GM12878 (cell line): ENCODE data around the gene C2orf92. TPM values are rescaled to one million over a fixed set of nuclear protein-coding genes. Genes with fewer than 3 reads are reported as not detected.
"Not testable (repeated sequence)": the region's sequence is repeated elsewhere in the genome, so short reads cannot be mapped to it uniquely, and the experiment has no call there.

ENCODE experiments used
- ATAC-seq: fragments of 200-7000 bp; cut with Tn5 transposase; 3 replicates; pipeline ENCODE4 v1.9.1; 2020; ENCODE audit warnings: mild to moderate bottlenecking, moderate library complexity
- BruUV-seq: library from RNA; stranded (reverse); fragments of 400-500 nt; replicated peaks from 2 replicates; lab custom pipeline; 2021; lab: Mats Ljungman, UMichigan
- CTCF ChIA-PET: fragments of 300-600 bp; sonication (Branson Sonifier 250); formaldehyde crosslinking; extraction: SDS; loops from one replicate; lab custom pipeline; 2021; ENCODE audit warnings: inconsistent platforms; lab: Yijun Ruan, JAX
- POLR2A ChIA-PET: fragments of 350-600 bp; formaldehyde crosslinking; extraction: SDS; loops from one replicate; lab custom pipeline; 2021; ENCODE audit warnings: inconsistent platforms; lab: Charles Lee
- RAD21 ChIA-PET: fragments of 300-600 bp; sonication (Branson Sonifier 250); formaldehyde crosslinking; loops from one replicate; lab custom pipeline; 2023; ENCODE audit warnings: antibody characterized with exemption; ENCODE audit not compliant: unreplicated experiment; lab: Charles Lee
- SMC1A ChIA-PET: fragments of 300-600 bp; sonication (Branson Sonifier 250); formaldehyde crosslinking; loops from one replicate; lab custom pipeline; 2023; ENCODE audit not compliant: unreplicated experiment, uncharacterized antibody; lab: Charles Lee
- DNase-seq: peaks from one replicate; pipeline ENCODE4 v3.0.0-alpha.2; 2011; ENCODE audit warnings: low read depth, low spot score
- FAIRE-seq: peaks from 3 replicates; lab custom pipeline; 2011; peaks lifted over from hg19 to GRCh38; lab: Jason Lieb, UNC
- H2AFZ ChIP-seq: 2 replicates; pipeline ENCODE4 v1.6.0; 2011; ENCODE audit warnings: low read depth, low read length, control low read depth; ENCODE audit not compliant: control insufficient read depth
- H3K27ac ChIP-seq: 2 replicates; pipeline ENCODE4 v1.5.1; 2011; ENCODE audit warnings: control low read depth; ENCODE audit not compliant: control insufficient read depth, insufficient read depth
- H3K27me3 ChIP-seq, 2 experiments: replicated peaks in 1 of 2; 2 replicates each; pipeline versions ENCODE4 v1.6.0 to v1.6.1; 2011; ENCODE audit warnings: low read length in 1 of 2; ENCODE audit not compliant: control insufficient read depth in 2 of 2, insufficient read depth in 2 of 2
- H3K36me3 ChIP-seq, 2 experiments: 2 replicates each; pipeline ENCODE4 v1.5.1; 2011; ENCODE audit warnings: low read length in 1 of 2; ENCODE audit not compliant: control insufficient read depth in 2 of 2, insufficient read depth in 2 of 2
- H3K4me1 ChIP-seq: 2 replicates; pipeline ENCODE4 v1.6.1; 2011; ENCODE audit warnings: mild to moderate bottlenecking, low read length, moderate library complexity, mixed read lengths; ENCODE audit not compliant: control insufficient read depth, insufficient read depth
- H3K4me2 ChIP-seq: 2 replicates; pipeline ENCODE4 v1.6.0; 2011; ENCODE audit warnings: control low read depth; ENCODE audit not compliant: control insufficient read depth, insufficient read depth
- H3K4me3 ChIP-seq: fragments of 200-600 bp; sonication (generic); 2 replicates; pipeline ENCODE4 v1.5.1; 2016
- H3K79me2 ChIP-seq: 2 replicates; pipeline ENCODE4 v1.6.0; 2011; ENCODE audit warnings: low read length; ENCODE audit not compliant: control insufficient read depth, insufficient read depth
- H3K9ac ChIP-seq: 2 replicates; pipeline ENCODE4 v1.8.0; 2011; ENCODE audit warnings: low read length, control low read depth, mixed read lengths; ENCODE audit not compliant: control insufficient read depth, insufficient read depth
- H3K9me3 ChIP-seq: replicated peaks from 3 replicates; pipeline ENCODE4 v1.5.1; 2011; ENCODE audit warnings: mild to moderate bottlenecking, low read length; ENCODE audit not compliant: control insufficient read depth, insufficient read depth
- H4K20me1 ChIP-seq: 2 replicates; pipeline ENCODE4 v1.6.0; 2011; ENCODE audit not compliant: control insufficient read depth, insufficient read depth
- BHLHE40 ChIP-seq, 2 experiments: fragments of 450-650 bp in 1 of 2; IDR thresholded peaks; 2 replicates each; pipeline ENCODE4 v1.6.1; 2011 to 2017; ENCODE audit warnings: low read depth in 2 of 2, borderline replicate concordance in 1 of 2, improper control_type of control experiment in 1 of 2, low read length in 1 of 2, mild to moderate bottlenecking in 1 of 2
- CBX3 ChIP-seq: fragments of 200-600 bp; sonication (generic); IDR thresholded peaks from 2 replicates; pipeline ENCODE4 v1.6.1; 2016; ENCODE audit warnings: low read depth, borderline replicate concordance
- CEBPB ChIP-seq, 2 experiments: fragments of 150-350 bp in 1 of 2; IDR thresholded peaks; 2 replicates each; pipeline ENCODE4 v1.6.1; 2012 to 2014; ENCODE audit warnings: low read depth in 2 of 2, low read length in 2 of 2, borderline replicate concordance in 1 of 2, inconsistent platforms in 1 of 2
- CREB1 ChIP-seq: IDR thresholded peaks from 2 replicates; pipeline ENCODE4 v1.6.1; 2012; ENCODE audit warnings: low read depth, mild to moderate bottlenecking, inconsistent platforms
- CREM ChIP-seq: IDR thresholded peaks from 2 replicates; pipeline ENCODE4 v1.6.1; 2014; ENCODE audit warnings: antibody characterized with exemption, low read depth
- FOXM1 ChIP-seq: IDR thresholded peaks from 2 replicates; pipeline ENCODE4 v1.6.1; 2012; ENCODE audit warnings: low read depth, mild to moderate bottlenecking, inconsistent platforms, low read length, moderate library complexity
- IKZF1 ChIP-seq: fragments of 450-650 bp; conservative IDR thresholded peaks from 2 replicates; pipeline ENCODE4 v1.6.1; 2017; ENCODE audit warnings: antibody characterized with exemption, mild to moderate bottlenecking
- IRF4 ChIP-seq: IDR thresholded peaks from 2 replicates; pipeline ENCODE4 v1.6.1; 2011; ENCODE audit warnings: low read depth, low read length
- JUNB ChIP-seq: IDR thresholded peaks from 2 replicates; pipeline ENCODE4 v1.6.1; 2016; ENCODE audit warnings: antibody characterized with exemption, mild to moderate bottlenecking
- JUND ChIP-seq: IDR thresholded peaks from 2 replicates; pipeline ENCODE4 v1.6.1; 2012; ENCODE audit warnings: low read depth, mild to moderate bottlenecking, low read length, improper control_type of control experiment, moderate library complexity
- MEF2A ChIP-seq: IDR thresholded peaks from 2 replicates; pipeline ENCODE4 v1.6.1; 2011; ENCODE audit warnings: low read depth, mild to moderate bottlenecking, low read length, moderate library complexity; ENCODE audit not compliant: insufficient read depth
- RAD51 ChIP-seq: fragments of 450-650 bp; IDR thresholded peaks from 2 replicates; pipeline ENCODE4 v1.6.1; 2016; ENCODE audit warnings: moderate library complexity, mild to moderate bottlenecking, inconsistent platforms
- RUNX3 ChIP-seq: IDR thresholded peaks from 2 replicates; pipeline ENCODE4 v1.6.1; 2012; ENCODE audit warnings: low read length, inconsistent platforms
- WGBS: methylation state at CpG from one replicate; pipeline ENCODE4 v1.1.6; 2016; ENCODE audit warnings: low lambda C conversion rate; ENCODE audit not compliant: insufficient replicate concordance, insufficient coverage; ENCODE audit errors: missing lambda C conversion rate; 5-methylcytosine and 5-hydroxymethylcytosine counted together
- in situ Hi-C: fragments of 300-500 bp; cut with MboI; formaldehyde crosslinking; loops from 9 replicates; pipeline ENCODE4 v1.14.3; 2018; ENCODE audit warnings: mixed read lengths
- intact Hi-C: fragments of 100-400 bp; cut with micrococcal nuclease; formaldehyde crosslinking; loops from one replicate; pipeline ENCODE4 v1.14.2; 2022; ENCODE audit not compliant: unreplicated experiment
- polyA plus RNA-seq, 11 experiments: library from polyadenylated mRNA; depleted of rRNA in 4 of 11; unstranded in 6 of 11; stranded (reverse) in 5 of 11; fragments of >200 nt; fragmentation: Nextera tagmentation in 4 of 11; fragmentation: Illumina TruSeq in 1 of 11; extraction: Ambion mirVana in 4 of 11; extraction: Trizol in 1 of 11; gene quantifications; 1 replicate in 1 of 11; 2 replicates in 10 of 11; pipeline versions ENCODE4 v1.2.1 to v1.2.3, GENCODE V29; 2011 to 2016; ENCODE audit warnings: inconsistent platforms in 2 of 11, missing spikeins in 2 of 11, low read depth in 1 of 11
- total RNA-seq, 4 experiments: library from RNA; depleted of rRNA in 3 of 4; stranded (reverse); fragments of >200 nt in 3 of 4; fragmentation: Illumina TruSeq in 1 of 4; extraction: Trizol in 1 of 4; gene quantifications; 2 replicates each; pipeline versions ENCODE4 v1.2.1 to v1.2.3, GENCODE V29; 2013 to 2021
- TF ChIP-seq, protein P1 (sequence below): IDR thresholded peaks from 2 replicates; pipeline ENCODE4 v1.6.1; 2012; ENCODE audit warnings: low read length, inconsistent platforms

C2orf92 gene
- total and polyA plus RNA-seq, 10 of the 15 experiments (the other 5 are each of a cell fraction or from before 2014, with no cell fraction given) = 0.40 to 10.1 (median 3.7) TPM

DNA sequence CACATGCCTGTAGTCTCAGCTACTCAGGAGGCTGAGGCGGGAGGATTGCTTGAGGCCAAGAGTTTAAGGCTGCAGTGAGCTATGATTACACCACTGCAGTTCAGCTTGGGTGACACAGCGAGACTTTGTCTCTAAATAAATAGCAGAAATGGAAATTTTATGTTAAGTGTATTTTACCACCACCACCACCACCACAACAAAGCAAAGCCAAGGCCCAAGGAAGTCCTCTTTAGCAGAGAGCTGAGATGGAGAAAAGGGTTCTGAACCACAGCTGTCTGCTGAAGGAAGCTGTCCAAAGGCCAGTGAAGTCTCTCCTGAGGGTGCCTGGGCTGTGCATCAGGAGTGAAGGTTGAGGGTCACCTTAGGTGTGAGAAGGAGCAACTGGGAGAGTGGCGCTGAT is 17.7 kb downstream of the C2orf92 start:
- H3K27me3 ChIP-seq, H3K4me3 ChIP-seq, H4K20me1 ChIP-seq, H3K4me2 ChIP-seq, H3K4me1 ChIP-seq, H3K9ac ChIP-seq, FAIRE-seq, H3K27ac ChIP-seq, H2AFZ ChIP-seq, H3K36me3 ChIP-seq, in situ Hi-C loops, BruUV-seq, DNase-seq, intact Hi-C loops, H3K9me3 ChIP-seq, H3K79me2 ChIP-seq: not testable (repeated sequence)
- SMC1A ChIA-PET = interaction anchor here (1.4 to 2.2 kb wide), 2 partner anchors 14 to 23 kb away, joined by 5 to 8 read pairs; partner anchors contain the start of gene ACTR1B
- WGBS = 61% methylated on average over 2 of the region's 3 CpGs
- POLR2A ChIA-PET = interaction anchor here (1.1 to 2.9 kb wide), 3 partner anchors 11 to 24 kb away, joined by 3 to 16 read pairs (median 12); partner anchors contain the start of gene ACTR1B
- peak; percentile 10; the same call in 1 of the 3 replicates for ATAC-seq
- RAD21 ChIA-PET = interaction anchor here (1.0 to 1.6 kb wide), 3 partner anchors 11 to 41 kb away, joined by 3 to 4 read pairs (median 3); partner anchors contain the start of gene COX5B
- peak; percentile 56 for TF ChIP-seq RUNX3
- CTCF ChIA-PET = interaction anchor here (1.9 to 2.9 kb wide), 3 partner anchors 11 to 22 kb away, joined by 5 to 18 read pairs (median 13); partner anchors contain the start of gene ACTR1B

DNA sequence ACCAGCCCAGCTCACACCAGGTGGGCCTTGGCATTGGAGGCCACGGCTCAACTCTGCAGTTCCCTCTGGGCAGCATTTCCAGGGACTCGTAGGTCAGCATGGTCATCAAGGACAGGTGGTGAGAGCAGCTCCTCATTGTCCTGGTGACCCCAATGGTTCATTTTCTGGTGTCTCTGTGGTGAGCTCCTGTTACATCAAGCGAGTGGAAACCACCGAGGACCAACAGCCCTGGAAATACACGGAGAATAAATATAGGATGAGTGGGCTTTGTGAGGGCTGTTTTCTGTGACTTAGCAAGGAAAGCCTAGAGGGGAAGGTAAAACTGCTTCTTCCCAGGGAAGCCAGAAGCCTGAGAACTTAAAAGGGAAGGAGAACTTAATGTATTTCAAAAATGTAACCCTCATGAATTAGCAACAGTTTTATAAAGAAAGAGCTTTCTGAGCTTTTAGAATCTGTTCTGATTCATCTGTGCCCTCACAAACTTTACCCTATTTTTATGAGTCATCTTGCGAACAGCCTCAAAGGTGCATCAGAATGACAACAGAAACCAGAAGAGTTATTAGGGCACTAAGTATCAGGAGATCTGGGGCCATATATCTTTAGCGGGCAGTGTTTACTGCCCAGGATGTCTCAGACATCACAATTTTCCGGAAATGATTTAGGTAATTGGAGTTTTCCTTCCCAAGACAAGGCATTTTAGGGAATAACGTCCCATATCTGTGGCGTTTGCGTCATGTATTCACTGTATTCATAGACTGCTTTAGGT is 18.7 kb downstream of the C2orf92 start:
- H3K27ac ChIP-seq = no peak overlapping the region
- no peaks in the 10 kb centered on the region for H3K9me3 ChIP-seq
- WGBS = 4% methylated on average over 11 of the region's 11 CpGs
- H3K4me2 ChIP-seq = no peak overlapping the region; the same call in 1 of the 2 replicates
- SMC1A ChIA-PET = interaction anchor here (1.0 to 2.2 kb wide), 4 partner anchors 10 to 42 kb away, joined by 3 to 8 read pairs (median 5); partner anchors contain the start of genes ACTR1B and COX5B
- peak; percentile 30 for DNase-seq
- no peaks in the 10 kb centered on the region for H3K36me3 ChIP-seq
- H3K79me2 ChIP-seq = no peaks in the 10 kb centered on the region
- peaks cover 3% of the 10 kb centered on the region; the same call in 1 of the 2 replicates for H3K4me1 ChIP-seq
- no peaks in the 10 kb centered on the region for H3K27me3 ChIP-seq
- H2AFZ ChIP-seq = peak overlapping the region; percentile 47
- in situ Hi-C loops = no loop called here
- intact Hi-C loops = no loop called here
- POLR2A ChIA-PET = interaction anchor here (0.7 to 2.9 kb wide), 4 partner anchors 12 to 43 kb away, joined by 3 to 16 read pairs (median 8); partner anchors contain the start of genes ACTR1B and COX5B
- CTCF ChIA-PET = interaction anchor here (1.9 to 2.9 kb wide), 3 partner anchors 10 to 23 kb away, joined by 5 to 18 read pairs (median 13); partner anchors contain the start of gene ACTR1B
- no peaks in the 10 kb centered on the region for H4K20me1 ChIP-seq
- RAD21 ChIA-PET = interaction anchor here (0.9 to 1.3 kb wide), 3 partner anchors 11 to 98 kb away, joined by 3 to 6 read pairs (median 4); partner anchors contain the start of gene ACTR1B
- FAIRE-seq = peak; percentile 61
- no peak overlapping the region for H3K9ac ChIP-seq
- ATAC-seq = peak; percentile 94
- BruUV-seq = no TSS peak
- no peak overlapping the region for H3K4me3 ChIP-seq
- TF ChIP-seq JUNB (peak; percentile 89), CEBPB (IDR thresholded peaks at IDR 0.05; ENCODE audit: borderline replicate concordance in 1 of 2, low read depth in 2 of 2, low read length in 2 of 2) (peak in 1 of 2 experiments; percentile 45; a peak in 1 of 4 replicates), CREM (peak; percentile 46), CREB1 (peak; percentile 33; the same call in 1 of the 2 replicates), IKZF1 (no peak), IRF4 (peak; percentile 27; the same call in 1 of the 2 replicates), MEF2A (no peak), BHLHE40 (IDR thresholded peaks at IDR 0.05; ENCODE audit: borderline replicate concordance in 1 of 2, low read depth in 2 of 2, low read length in 1 of 2) (no peak), FOXM1 (peak; percentile 30; the same call in 1 of the 2 replicates), CBX3 (no peak), JUND (no peak), RAD51 (no peak)
- TF ChIP-seq, protein P1, sequence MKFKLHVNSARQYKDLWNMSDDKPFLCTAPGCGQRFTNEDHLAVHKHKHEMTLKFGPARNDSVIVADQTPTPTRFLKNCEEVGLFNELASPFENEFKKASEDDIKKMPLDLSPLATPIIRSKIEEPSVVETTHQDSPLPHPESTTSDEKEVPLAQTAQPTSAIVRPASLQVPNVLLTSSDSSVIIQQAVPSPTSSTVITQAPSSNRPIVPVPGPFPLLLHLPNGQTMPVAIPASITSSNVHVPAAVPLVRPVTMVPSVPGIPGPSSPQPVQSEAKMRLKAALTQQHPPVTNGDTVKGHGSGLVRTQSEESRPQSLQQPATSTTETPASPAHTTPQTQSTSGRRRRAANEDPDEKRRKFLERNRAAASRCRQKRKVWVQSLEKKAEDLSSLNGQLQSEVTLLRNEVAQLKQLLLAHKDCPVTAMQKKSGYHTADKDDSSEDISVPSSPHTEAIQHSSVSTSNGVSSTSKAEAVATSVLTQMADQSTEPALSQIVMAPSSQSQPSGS = 0 out of 2 replicates have a peak, but pooled peaks have one; percentile 31
